Measurements from ENCODE around the gene TANGO6.

TANGO6 gene

DNA sequence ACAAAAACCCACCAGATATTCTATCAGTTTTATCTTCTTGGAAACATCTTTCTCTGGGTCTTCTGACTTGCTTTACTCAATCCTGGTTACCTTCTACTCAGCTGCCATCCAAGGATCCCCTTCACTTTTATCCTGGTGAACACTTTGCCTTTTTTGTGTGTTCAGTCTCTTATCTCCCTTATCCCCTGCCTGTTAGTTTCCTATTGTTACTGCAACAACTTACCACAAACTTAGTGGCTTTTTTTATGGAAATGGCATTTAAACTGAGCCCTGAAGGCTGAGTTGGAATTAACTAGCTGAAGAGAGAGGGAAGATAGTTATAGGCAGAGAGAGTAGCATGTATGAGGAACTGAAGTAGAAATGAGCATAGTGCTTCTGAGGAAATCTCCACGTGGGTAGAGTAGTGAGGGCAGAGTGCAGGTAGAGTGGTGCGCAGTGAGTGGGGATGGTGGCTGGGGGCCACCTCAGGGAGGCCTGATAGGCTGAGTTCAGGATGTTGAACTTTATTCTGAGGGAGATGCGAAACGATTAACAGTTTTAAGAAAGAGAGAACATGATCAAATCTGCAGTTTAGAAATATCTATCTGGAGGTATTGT is 26.3 kb downstream of the TANGO6 start:
- DNase-seq: no peak

DNA sequence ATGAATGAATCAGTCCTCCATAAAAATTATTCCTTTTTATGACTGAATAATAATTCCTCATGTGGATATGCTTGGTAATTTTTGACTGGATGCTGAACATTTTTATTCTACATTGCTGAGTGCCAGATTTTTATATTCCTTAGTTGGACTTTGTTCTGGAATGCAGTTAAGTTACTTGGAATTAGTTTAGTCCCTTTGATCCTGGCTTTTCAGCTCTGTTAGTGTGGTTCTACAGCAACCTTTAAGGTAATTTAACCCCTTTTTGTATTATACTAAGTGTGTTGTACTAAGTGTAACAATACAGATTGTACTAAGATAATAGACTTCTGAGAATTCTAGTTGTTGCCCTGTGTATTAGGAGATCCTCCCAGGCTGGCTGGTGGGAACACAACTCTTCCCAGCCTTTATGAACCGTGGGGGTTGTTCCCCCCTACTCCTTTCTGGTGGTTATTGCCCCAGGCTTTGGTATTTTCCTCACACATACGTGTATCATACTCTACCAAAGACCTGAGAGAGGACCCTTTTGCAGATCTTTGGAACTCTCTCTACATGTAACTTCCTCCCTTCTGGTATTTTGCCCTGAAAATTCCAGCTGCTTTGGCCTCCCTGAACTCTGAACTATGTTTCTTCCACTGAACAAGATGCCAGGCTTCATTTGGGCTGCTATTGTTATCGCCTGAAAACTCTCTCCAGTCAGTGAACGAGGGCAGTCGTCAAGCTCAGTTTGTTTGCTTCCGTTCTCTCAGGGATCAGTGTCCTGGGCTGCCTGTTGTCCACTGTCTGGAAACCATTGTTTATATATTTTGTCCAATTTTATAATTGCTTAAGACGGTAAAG is 30.5 kb downstream of the TANGO6 start:
- no peak for DNase-seq

DNA sequence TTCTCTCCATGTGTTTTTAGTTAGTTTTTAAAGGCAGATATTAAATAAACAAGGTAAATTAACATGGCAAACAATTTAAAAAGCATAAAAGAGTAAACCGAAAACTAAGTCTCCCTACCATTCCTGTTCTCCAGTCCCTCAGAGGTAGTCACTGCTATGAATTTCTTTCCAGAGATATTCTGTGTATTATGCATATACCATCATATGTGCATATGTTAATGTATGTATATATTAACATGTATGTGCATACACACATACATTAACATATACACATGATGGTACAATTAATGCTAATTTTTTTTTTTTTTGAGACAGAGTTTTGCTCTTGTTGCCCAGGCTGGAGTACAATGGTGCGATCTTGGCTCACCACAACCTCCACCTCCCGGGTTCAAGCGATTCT is 32.5 kb downstream of the TANGO6 start:
- no peak for DNase-seq

DNA sequence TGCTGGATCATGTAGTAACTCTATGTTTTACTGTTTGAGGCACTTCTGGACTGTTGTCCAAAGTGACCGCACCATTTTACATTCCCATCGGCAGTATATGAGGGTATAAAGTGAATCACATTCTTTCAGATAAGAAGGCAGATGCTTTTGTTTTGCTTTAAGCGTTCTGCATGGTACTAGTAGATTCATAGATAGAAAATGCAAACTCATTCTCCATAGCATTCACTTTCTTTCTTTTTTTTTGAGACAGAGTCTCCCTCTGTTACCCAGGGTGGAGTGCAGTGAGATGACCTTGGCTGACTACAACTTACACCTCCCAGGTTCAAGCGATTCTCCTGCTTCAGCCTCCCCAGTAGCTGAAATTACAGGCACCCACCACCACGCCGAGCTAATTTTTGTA is 40.4 kb downstream of the TANGO6 start:
- DNase-seq: no peak

DNA sequence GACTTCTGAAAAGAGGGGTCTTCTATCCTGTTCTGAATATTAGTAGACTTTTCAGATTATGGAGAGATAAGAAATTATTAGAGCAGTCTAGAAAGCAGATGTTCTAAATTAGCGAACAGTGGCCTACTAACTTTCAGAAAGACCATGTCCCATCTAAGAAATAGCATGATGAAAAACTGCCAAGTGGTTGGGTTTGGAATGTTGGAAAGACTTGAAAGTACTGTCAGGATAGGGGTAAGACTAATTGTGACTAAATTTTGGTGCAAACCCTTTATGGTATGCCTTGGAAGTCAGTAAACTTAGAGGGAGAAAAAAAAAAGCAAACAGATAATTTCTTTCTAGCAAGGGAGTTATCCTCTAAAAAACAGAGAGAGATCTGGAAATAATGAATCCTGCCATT is 41.1 kb downstream of the TANGO6 start:
- DNase-seq: no peak

DNA sequence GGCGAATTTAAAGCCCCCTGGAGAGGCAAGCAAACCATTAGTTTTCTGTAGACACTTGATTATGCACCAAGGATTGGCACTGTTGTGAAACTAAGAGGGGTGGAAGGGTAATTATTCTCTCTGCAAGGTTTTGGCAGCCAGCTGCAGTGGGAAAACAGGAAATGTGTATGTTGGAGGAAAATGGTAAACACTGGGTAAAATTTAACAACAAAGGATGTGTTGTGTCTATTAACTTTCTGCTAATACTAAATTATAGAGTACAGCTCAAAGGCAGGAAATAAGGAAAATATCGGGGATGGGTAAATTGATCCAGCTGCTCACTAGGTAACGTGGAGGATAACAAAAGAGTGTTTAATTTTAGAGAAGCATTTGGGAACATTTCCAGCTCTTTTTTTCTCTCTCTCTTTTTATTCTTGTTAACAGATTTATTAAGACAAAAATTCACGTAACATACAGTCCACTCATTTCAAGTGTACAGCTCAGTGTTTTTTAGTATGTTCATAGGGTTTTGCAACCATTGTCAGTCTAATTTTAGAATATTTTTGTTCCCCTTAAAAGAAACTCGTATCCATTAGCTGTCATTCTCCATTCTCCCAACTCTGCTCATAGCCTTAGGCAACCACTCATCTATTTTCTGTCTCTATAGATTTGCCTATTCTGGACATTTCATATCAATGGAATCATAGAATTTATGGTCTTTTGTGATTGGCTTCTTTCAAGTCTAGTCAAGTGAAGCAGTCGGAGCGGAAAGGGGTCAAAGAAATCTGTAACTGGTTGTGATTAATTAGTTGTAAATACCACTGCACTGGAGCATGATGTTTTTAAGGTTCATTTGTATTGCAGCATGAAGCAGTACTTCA is 41.8 kb downstream of the TANGO6 start:
- DNase-seq: peak; percentile 17

DNA sequence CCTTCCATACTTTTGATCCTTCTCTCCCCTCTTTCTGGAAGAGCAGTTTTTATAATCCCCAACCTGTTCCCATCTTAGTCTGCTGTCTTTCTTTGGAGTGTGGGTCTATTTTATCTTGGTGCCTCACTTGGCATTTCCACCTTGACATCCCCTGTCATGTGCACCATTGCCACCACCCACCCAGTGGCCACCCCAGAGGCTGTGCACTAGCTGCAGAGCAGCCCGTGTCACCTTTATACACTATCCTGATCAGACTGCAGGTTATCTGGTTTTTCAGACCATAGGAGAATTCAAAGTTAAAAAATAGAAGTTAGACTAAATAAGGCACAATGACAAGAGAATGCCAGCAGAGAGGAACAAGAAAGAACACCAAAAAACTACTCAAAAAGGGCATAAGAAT is 43.8 kb downstream of the TANGO6 start:
- DNase-seq: no peak

- DNase-seq: peak; percentile 47
These were observed 46.3 kb downstream of the TANGO6 start for GRCh38 chr16:68889508-68890150.

- no peak for DNase-seq
These were observed 48.9 kb downstream of the TANGO6 start for GRCh38 chr16:68892214-68892613.

- no peak for DNase-seq
These were observed 49.6 kb downstream of the TANGO6 start for GRCh38 chr16:68892898-68893297.

DNA sequence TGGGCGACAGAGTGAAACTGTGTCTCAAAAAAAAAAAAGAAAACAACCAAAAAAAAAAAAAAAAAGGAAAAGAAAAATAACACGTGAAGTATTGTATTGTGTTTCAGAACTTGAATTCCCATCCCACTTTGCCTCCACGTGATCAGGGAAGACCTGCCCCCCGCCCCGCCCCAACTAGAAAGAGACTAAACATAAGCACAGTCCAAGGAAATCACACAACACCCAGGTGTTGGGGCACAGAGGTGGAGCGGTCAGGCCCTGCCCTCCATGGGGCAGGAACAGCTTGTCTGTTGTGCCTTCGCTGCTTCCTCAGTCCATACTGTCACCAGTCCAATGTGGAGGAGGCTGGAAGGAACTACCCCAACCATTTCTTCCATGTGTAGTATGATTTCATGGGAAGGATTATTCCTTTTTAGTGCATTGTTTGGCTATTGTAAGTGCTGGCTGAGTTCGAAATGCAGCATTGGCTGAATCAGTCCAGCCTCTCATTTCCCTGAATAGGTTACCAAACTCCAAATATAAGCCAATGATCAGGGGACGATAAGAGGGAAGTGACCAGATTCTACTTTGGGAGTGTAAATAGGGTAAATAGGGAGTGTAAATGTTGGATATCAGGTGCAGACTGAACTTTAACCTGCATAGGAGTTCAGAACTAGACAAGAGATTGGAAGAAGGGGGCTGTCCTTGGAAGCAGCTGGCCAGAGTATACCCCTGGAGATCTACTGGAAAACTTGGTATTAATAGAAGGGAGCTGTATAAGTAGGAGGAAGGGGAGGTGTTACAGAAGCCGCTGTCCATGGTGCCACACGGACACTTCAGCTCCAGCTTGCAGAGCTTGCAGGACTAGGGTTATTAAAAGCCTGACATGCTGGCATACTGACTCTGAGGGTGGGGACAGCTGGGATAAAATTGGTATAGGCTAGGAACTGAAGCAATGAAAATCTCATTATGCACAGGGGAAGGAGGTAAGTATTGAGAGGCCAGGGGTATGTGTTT is 50.7 kb downstream of the TANGO6 start:
- peak; percentile 20 for DNase-seq

DNA sequence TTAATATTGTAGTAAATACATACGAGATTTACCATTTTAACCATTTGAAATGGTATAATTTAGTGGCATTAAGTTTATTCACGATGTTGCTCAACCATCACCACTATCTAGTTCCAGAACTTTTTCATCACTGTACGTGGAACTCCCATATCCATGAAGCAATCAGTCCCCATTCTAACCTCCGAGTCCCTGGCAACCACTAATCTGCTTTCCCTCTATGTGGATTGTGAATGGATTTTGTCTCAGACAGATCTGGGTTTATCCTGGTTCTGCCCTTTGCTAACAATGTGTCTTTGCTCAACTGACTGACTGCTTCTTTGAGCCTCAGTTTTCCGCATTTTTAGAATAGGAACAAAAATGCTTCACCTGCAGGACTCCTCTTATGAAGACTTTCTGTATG is 51.4 kb downstream of the TANGO6 start:
- no peak for DNase-seq

- DNase-seq: no peak
These were observed 54.7 kb downstream of the TANGO6 start for GRCh38 chr16:68898026-68898425.

- no peak for DNase-seq
These were observed 56.7 kb downstream of the TANGO6 start for GRCh38 chr16:68900009-68900408.

GRCh38 chr16:68902003-68902968 is 59.0 kb downstream of the TANGO6 start:
- no peak for DNase-seq

DNA sequence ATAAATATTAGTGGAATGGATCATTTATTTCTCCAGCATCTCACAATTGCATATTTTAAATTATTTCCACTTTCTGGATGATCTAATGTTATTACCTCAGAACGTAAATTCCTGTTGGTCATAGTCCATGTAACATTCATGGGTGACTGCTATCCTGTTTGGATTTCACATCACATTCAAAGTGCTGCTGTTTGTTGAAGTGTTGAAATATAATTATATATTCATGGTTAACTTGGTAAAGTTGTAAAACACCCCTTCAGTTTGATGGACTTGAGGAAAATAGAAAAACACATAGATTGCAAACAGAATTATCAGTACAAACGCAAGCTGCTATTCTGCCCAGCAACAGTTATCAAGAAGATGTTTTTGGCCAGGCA is 59.6 kb downstream of the TANGO6 start:
- no peak for DNase-seq

DNA sequence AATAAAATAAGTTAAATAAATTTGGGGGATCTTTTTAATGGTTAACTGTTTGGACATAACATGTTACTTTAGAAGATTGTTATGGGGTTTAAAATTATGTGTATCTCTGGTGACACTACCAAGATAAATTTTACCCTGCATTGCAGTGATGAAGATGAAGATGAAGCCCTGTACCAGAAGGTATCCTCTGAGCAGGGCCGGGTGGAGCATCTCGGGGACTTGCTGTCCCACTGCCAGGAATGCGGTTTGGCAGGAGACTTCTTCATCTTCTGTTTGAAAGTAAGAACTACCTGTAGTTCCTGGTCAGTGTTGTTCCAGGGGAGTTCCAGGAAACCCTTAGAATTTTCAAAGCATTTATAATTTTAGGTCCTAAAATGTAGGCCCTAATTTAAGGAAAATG is 64.0 kb downstream of the TANGO6 start:
- DNase-seq: no peak

- DNase-seq: no peak
These were observed 64.5 kb downstream of the TANGO6 start for GRCh38 chr16:68907781-68908181.

DNA sequence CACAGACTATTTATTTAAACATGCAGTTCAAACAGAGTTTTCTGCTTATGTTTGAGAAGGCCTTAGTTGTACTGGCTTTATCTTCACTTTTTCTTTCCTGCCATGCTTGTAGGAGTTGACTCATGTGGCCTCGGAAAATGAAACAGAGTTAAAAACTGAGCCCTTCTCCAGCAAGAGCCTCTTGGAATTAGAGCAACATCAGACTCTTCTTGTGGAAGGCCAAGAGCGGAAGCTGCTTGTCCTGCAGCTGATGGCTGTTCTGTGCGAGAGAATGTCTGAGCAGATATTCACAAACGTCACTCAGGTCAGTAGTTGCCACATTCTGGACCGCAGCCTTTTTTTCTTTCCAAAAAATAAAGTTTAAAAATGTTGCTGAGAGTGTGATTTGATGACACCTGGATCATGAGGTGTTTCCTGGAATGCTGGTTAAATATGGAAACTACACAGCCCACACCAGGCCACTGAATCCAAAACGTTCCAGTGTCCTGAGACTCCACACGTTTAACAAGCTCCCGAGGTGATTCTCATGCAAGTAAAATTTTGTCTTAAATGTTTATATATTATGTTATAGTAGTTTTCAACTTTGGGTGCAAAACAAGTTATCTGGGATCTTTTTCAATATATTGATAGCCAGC is 65.9 kb downstream of the TANGO6 start:
- DNase-seq: no peak

GRCh38 chr16:68910051-68910450 is 66.7 kb downstream of the TANGO6 start:
- DNase-seq: no peak
